Uterus (tissue), 2 donors: ENCODE data around the gene MAPK8IP1.

Source experiments
- CTCF ChIP-seq, 4 experiments: fragments of 200-600 bp in 2 of 4; fragments of 450-650 bp in 2 of 4; sonication (generic) in 2 of 4; IDR thresholded peaks; one replicate each; pipeline ENCODE4 v1.5.1; 2016 to 2019; ENCODE audit warnings: antibody characterized with exemption in 4 of 4, mild to moderate bottlenecking in 2 of 4, moderate library complexity in 1 of 4
- POLR2A ChIP-seq, 2 donors: fragments of 450-650 bp; IDR thresholded peaks; one replicate each; pipeline ENCODE4 v1.6.1; 2016; ENCODE audit warnings: antibody characterized with exemption in 2 of 2, mild to moderate bottlenecking in 1 of 2, moderate library complexity in 1 of 2

DNA sequence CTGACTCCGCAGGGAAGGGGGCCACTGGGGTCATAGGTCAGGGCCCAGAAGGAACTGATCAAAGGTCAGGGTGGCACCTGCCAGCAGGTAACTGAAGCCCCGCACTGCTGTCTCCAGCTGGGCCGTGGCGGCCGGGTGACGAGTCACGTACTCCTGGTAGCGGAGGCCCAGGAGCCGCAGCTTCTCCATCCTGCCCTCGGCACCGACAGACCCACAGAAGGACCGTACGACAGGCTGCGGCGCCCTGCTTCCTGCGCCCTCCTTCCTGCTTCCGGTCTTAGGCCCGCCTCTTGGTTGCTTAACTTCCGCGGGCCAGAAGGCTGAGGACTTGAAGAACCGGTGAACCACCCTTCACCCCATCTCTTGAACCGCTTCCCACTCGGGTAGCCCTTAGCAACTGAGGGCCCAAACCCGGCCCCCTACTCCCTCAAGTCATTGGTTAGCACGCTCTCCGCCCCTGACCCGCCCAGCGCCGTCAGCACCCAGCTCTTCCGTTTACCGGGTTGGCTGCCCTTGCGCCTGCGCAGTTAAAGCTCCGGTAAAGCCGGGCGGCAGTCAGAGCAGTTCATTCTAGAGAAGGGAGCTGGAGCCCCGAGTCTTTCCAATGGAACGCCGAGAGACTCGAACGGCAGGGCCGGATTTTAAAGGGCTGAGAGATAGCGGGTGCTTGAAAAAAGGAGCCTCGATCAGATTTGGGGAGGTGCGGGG is 32.3 kb downstream of the MAPK8IP1 start, which contains the start of gene PEX16:
- TF ChIP-seq CTCF (IDR thresholded peaks at IDR 0.05) (no peak), POLR2A (IDR thresholded peaks at IDR 0.05) (peak; percentile 70 to 89)
